G401.6 (cell line): ENCODE measurements around the gene TCF3.

Source experiments
- FAIRE-seq: peaks from 2 replicates; lab custom pipeline; 2012; peaks lifted over from hg19 to GRCh38; lab: Jason Lieb, UNC

Gene TCF3

GRCh38 chr19:1630012-1630411, 22.4 kb downstream of the TCF3 start:
- no peak for FAIRE-seq

GRCh38 chr19:1629256-1629808, 23.1 kb downstream of the TCF3 start:
- no peak for FAIRE-seq

- FAIRE-seq, result no peak
Observed at GRCh38 chr19:1627194-1627593, 25.2 kb downstream of the TCF3 start.

- FAIRE-seq, result no peak
Observed at GRCh38 chr19:1626417-1627010, 25.9 kb downstream of the TCF3 start.

GRCh38 chr19:1624458-1624857, 28.0 kb downstream of the TCF3 start:
- FAIRE-seq, result peak; percentile 37

GRCh38 chr19:1622541-1622940, 29.9 kb downstream of the TCF3 start:
- no peak for FAIRE-seq

- FAIRE-seq, result no peak
Observed at GRCh38 chr19:1622007-1622406, 30.4 kb downstream of the TCF3 start.

GRCh38 chr19:1621574-1621973, 30.8 kb downstream of the TCF3 start:
- no peak for FAIRE-seq

- FAIRE-seq, result no peak
Observed at GRCh38 chr19:1621021-1621420, 31.4 kb downstream of the TCF3 start.

GRCh38 chr19:1620502-1620901, 31.9 kb downstream of the TCF3 start:
- no peak for FAIRE-seq

GRCh38 chr19:1619703-1620102, 32.7 kb downstream of the TCF3 start:
- no peak for FAIRE-seq

- FAIRE-seq, result no peak
Observed at GRCh38 chr19:1619094-1619439, 33.3 kb downstream of the TCF3 start.

GRCh38 chr19:1618157-1619093, 34.0 kb downstream of the TCF3 start:
- FAIRE-seq, result no peak

GRCh38 chr19:1616875-1617274, 35.5 kb downstream of the TCF3 start:
- no peak for FAIRE-seq

- FAIRE-seq, result no peak
Observed at GRCh38 chr19:1616396-1616795, 36.0 kb downstream of the TCF3 start.

- no peak for FAIRE-seq
Observed at GRCh38 chr19:1615156-1615765, 37.2 kb downstream of the TCF3 start.

GRCh38 chr19:1613808-1614570, 38.4 kb downstream of the TCF3 start:
- no peak for FAIRE-seq

- FAIRE-seq, result no peak
Observed at GRCh38 chr19:1613146-1613545, 39.3 kb downstream of the TCF3 start.

GRCh38 chr19:1612114-1613086, 40.0 kb downstream of the TCF3 start:
- no peak for FAIRE-seq

GRCh38 chr19:1611353-1611752, 41.1 kb downstream of the TCF3 start:
- no peak for FAIRE-seq

- no peak for FAIRE-seq
Observed at GRCh38 chr19:1610579-1610978, 41.8 kb downstream of the TCF3 start.
